ENCODE results near the gene CTNNA3.

DNA sequence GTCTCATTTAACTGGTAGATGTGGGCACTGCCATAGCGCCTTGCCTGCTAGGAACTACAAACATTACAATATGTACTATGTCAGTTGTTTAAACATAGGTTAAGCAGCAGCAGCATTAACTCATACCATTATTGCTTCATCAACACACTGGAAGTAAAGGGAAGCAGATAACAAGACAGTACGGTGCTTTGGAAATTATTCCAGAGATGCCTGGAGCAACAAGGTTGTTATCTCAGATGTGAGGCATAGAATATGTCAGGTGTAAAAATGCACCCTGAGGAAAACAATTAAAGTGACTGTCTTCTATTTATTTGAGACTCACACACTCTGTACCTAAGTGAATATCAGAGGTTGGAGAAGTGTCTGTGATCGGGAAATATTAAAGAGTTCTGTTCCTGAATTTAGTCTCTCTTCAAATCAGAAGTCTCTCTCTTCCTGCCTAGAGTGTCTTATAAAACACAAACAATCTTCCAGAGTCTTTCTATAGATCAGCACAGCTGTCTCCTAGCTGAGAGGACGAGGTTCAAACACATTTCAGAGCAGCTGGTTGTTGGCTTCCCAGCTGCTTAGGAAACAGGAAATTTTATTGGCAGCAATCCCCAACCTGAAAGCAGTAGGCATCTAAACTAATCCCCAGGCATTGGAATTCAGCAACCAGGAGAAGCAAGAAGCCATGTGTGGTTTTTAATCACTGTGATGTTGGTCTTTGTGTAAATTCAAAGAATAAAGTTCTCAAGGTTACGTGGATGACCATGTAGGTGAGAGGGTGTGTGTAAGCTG is 1764.5 kb downstream of the CTNNA3 start:
- TF ChIP-seq CTCF (IDR thresholded peaks at IDR 0.05; ENCODE audit: insufficient read depth, low read length, poor library complexity, severe bottlenecking) (no peak), EZH2phosphoT487 (conservative IDR thresholded peaks at IDR 0.05; ENCODE audit: low read length) (no peak)
